Endodermal cell (in vitro differentiated cells): ENCODE results near the gene FRYL. TPM values are rescaled to one million over a fixed set of nuclear protein-coding genes. Genes with fewer than 3 reads are reported as not detected.

ENCODE experiments used
- DNase-seq: peaks from one replicate; pipeline ENCODE4 v3.0.0-alpha.2; 2017
- H3K27ac ChIP-seq: 2 replicates; pipeline ENCODE4 v1.5.1; 2013; ENCODE audit warnings: mild to moderate bottlenecking, low read depth, low read length, moderate library complexity
- H3K27me3 ChIP-seq: 2 replicates; pipeline ENCODE4 v1.6.1; 2013; ENCODE audit warnings: mild to moderate bottlenecking, low read length, moderate library complexity; ENCODE audit not compliant: insufficient read depth, control insufficient read depth, poor library complexity, severe bottlenecking
- H3K36me3 ChIP-seq: 2 replicates; pipeline ENCODE4 v1.7.0; 2013; ENCODE audit warnings: mild to moderate bottlenecking, low read length, moderate library complexity; ENCODE audit not compliant: control insufficient read depth, insufficient read depth
- H3K4me1 ChIP-seq: one replicate; pipeline ENCODE4 v1.7.0; 2013; ENCODE audit warnings: low read length; ENCODE audit not compliant: control insufficient read depth, insufficient read depth
- H3K4me3 ChIP-seq: 2 replicates; pipeline ENCODE4 v1.5.1; 2013; ENCODE audit warnings: mild to moderate bottlenecking, low read length, moderate library complexity
- H3K9ac ChIP-seq: 2 replicates; pipeline ENCODE4 v1.6.1; 2013; ENCODE audit warnings: mild to moderate bottlenecking, low read length, moderate library complexity; ENCODE audit not compliant: poor library complexity, severe bottlenecking; ENCODE audit errors: extremely low read depth
- H3K9me3 ChIP-seq: 2 replicates; pipeline ENCODE4 v1.6.1; 2013; ENCODE audit warnings: mild to moderate bottlenecking, low read length, moderate library complexity; ENCODE audit not compliant: control insufficient read depth
- H3K27ac Mint-ChIP-seq: 2 replicates; pipeline ENCODE4 v1.8.0; 2020; ENCODE audit warnings: mixed read lengths
- H3K27me3 Mint-ChIP-seq: 2 replicates; pipeline ENCODE4 v1.8.0; 2021; ENCODE audit warnings: mild to moderate bottlenecking, mixed read lengths; ENCODE audit not compliant: insufficient read depth
- H3K36me3 Mint-ChIP-seq: 2 replicates; pipeline ENCODE4 v1.8.0; 2020; ENCODE audit warnings: low read depth, mixed read lengths
- H3K4me1 Mint-ChIP-seq: 2 replicates; pipeline ENCODE4 v1.8.0; 2020; ENCODE audit warnings: mixed read lengths
- H3K4me3 Mint-ChIP-seq: 2 replicates; pipeline ENCODE4 v1.8.0; 2020; ENCODE audit warnings: mild to moderate bottlenecking, moderate library complexity, mixed read lengths
- H3K9me3 Mint-ChIP-seq: 2 replicates; pipeline ENCODE4 v1.8.0; 2020; ENCODE audit warnings: mild to moderate bottlenecking, mixed read lengths
- WGBS, 2 experiments: methylation state at CpG; one replicate each; pipeline versions ENCODE4 v1.1.5 to v1.1.7; 2013; ENCODE audit warnings: missing lambda C conversion rate in 2 of 2, mixed read lengths in 1 of 2; ENCODE audit not compliant: insufficient coverage in 1 of 2, insufficient read length in 1 of 2; 5-methylcytosine and 5-hydroxymethylcytosine counted together
- total RNA-seq, 2 donors: library from RNA; stranded (reverse); fragmentation: NEBNext Ultra II Directional in 1 of 2; extraction: Animal tissue kit (Norgen Biotek cat#: 25700) in 1 of 2; gene quantifications; 2 replicates in 1 of 2; 3 replicates in 1 of 2; pipeline ENCODE4 v1.2.1, GENCODE V29; 2021
- TF ChIP-seq, protein P1 (sequence below): fragments of 200-600 bp; sonication (generic); conservative IDR thresholded peaks from 2 replicates; pipeline ENCODE4 v1.5.0; 2021; ENCODE audit warnings: antibody characterized with exemption, mild to moderate bottlenecking

The FRYL gene
- total RNA-seq, 2 donors from 2014 or later: 56.5 to 62.6 TPM

DNA sequence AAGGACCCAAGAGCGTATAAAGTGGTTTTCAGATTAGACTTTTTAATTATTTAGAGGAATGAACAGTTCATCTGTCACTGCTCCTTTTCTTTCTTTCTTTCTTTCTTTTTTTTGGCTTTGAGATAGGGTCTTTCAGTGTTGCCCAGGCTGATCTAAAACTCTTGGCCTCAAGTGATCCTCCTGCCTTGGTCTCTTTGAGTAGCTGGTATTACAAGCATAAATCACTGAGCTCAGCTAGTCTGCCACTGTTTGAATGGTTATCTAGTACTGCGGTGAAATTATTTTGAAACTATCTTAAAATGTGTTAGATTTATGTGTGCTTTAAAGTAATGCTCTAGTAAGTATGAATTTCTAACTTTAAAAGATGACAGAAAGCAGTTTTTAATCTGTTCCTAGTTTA, 6.5 kb upstream of the FRYL start:
- H3K27ac Mint-ChIP-seq: no peak overlapping the region
- no peaks in the 10 kb centered on the region for H3K9me3 Mint-ChIP-seq
- H3K4me3 Mint-ChIP-seq: no peak overlapping the region
- peaks cover 11% of the 10 kb centered on the region for H3K4me1 Mint-ChIP-seq
- WGBS, 2 experiments: 97 to 100% methylated on average over 1 to 2 of the region's 2 CpGs
- Histone ChIP-seq H3K27me3 (no peaks in the 10 kb centered on the region), H3K27ac (no peak overlapping the region), H3K4me1 (no peaks in the 10 kb centered on the region), H3K9me3 (no peaks in the 10 kb centered on the region), H3K4me3 (no peak overlapping the region), H3K36me3 (no peaks in the 10 kb centered on the region), H3K9ac (no peak overlapping the region)
- no peaks in the 10 kb centered on the region for H3K27me3 Mint-ChIP-seq
- H3K36me3 Mint-ChIP-seq: no peaks in the 10 kb centered on the region
- DNase-seq: no peak
- TF ChIP-seq, protein P1, sequence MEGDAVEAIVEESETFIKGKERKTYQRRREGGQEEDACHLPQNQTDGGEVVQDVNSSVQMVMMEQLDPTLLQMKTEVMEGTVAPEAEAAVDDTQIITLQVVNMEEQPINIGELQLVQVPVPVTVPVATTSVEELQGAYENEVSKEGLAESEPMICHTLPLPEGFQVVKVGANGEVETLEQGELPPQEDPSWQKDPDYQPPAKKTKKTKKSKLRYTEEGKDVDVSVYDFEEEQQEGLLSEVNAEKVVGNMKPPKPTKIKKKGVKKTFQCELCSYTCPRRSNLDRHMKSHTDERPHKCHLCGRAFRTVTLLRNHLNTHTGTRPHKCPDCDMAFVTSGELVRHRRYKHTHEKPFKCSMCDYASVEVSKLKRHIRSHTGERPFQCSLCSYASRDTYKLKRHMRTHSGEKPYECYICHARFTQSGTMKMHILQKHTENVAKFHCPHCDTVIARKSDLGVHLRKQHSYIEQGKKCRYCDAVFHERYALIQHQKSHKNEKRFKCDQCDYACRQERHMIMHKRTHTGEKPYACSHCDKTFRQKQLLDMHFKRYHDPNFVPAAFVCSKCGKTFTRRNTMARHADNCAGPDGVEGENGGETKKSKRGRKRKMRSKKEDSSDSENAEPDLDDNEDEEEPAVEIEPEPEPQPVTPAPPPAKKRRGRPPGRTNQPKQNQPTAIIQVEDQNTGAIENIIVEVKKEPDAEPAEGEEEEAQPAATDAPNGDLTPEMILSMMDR: no peak

DNA sequence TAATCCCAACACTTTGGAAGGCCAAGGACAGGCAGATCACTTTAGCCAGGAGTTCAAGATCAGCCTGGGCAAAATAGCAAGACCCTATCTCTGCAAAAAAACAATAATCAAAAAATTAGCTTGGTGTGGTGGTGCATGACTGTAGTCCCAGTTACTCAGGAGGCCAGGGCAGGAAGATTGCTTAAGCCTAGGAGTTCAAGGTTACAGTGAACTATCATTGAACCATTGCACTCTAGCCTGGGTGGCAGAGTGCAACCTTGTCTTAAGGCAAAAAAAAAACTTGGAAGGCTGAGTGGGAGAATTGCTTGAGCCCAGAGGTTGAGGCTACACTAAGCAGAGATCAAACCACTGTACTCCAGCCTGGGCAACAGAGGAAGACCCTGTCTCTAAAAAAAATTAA, 5.2 kb upstream of the FRYL start:
- Mint-ChIP-seq H3K27me3 (no peaks in the 10 kb centered on the region), H3K4me3 (no peak overlapping the region), H3K27ac (no peak overlapping the region), H3K36me3 (no peaks in the 10 kb centered on the region), H3K4me1 (peaks cover 14% of the 10 kb centered on the region), H3K9me3 (no peaks in the 10 kb centered on the region)
- Histone ChIP-seq H3K27ac (no peak overlapping the region), H3K9me3 (no peaks in the 10 kb centered on the region), H3K4me3 (no peak overlapping the region), H3K4me1 (no peaks in the 10 kb centered on the region), H3K9ac (no peak overlapping the region), H3K36me3 (no peaks in the 10 kb centered on the region), H3K27me3 (no peaks in the 10 kb centered on the region)
- TF ChIP-seq, protein P1: no peak
- DNase-seq: no peak

- H3K27ac Mint-ChIP-seq: no peak overlapping the region
- no peaks in the 10 kb centered on the region for H3K27me3 Mint-ChIP-seq
- H3K4me1 Mint-ChIP-seq: peaks cover 26% of the 10 kb centered on the region
- H3K36me3 Mint-ChIP-seq: no peaks in the 10 kb centered on the region
- Histone ChIP-seq H3K4me3 (no peak overlapping the region), H3K36me3 (no peaks in the 10 kb centered on the region), H3K27me3 (no peaks in the 10 kb centered on the region), H3K4me1 (no peaks in the 10 kb centered on the region), H3K9me3 (no peaks in the 10 kb centered on the region), H3K9ac (no peak overlapping the region), H3K27ac (no peak overlapping the region)
- no peak for DNase-seq
- no peaks in the 10 kb centered on the region for H3K9me3 Mint-ChIP-seq
- H3K4me3 Mint-ChIP-seq: no peak overlapping the region
- TF ChIP-seq, protein P1: no peak
These were observed 1.9 kb upstream of the FRYL start for GRCh38 chr4:48781968-48782367.
